RPMI7951 (cell line): ENCODE results near the gene ANGPTL4. TPM values are rescaled to one million over a fixed set of nuclear protein-coding genes. Genes with fewer than 3 reads are reported as not detected.
"Not testable (repeated sequence)": the region's sequence is repeated elsewhere in the genome, so short reads cannot be mapped to it uniquely, and the experiment has no call there.

Experiments used
- DNase-seq: peaks from one replicate; pipeline ENCODE4 v3.0.0-alpha.2; 2012; ENCODE audit warnings: low read depth
- total RNA-seq: library from RNA; depleted of rRNA; stranded (reverse); fragments of >200 nt; shearing (Covaris generic); gene quantifications from 2 replicates; pipeline ENCODE4 v1.2.3, GENCODE V29; 2014

The ANGPTL4 gene
- total RNA-seq, 1 experiment from 2014 or later, result 9.0 TPM

DNA sequence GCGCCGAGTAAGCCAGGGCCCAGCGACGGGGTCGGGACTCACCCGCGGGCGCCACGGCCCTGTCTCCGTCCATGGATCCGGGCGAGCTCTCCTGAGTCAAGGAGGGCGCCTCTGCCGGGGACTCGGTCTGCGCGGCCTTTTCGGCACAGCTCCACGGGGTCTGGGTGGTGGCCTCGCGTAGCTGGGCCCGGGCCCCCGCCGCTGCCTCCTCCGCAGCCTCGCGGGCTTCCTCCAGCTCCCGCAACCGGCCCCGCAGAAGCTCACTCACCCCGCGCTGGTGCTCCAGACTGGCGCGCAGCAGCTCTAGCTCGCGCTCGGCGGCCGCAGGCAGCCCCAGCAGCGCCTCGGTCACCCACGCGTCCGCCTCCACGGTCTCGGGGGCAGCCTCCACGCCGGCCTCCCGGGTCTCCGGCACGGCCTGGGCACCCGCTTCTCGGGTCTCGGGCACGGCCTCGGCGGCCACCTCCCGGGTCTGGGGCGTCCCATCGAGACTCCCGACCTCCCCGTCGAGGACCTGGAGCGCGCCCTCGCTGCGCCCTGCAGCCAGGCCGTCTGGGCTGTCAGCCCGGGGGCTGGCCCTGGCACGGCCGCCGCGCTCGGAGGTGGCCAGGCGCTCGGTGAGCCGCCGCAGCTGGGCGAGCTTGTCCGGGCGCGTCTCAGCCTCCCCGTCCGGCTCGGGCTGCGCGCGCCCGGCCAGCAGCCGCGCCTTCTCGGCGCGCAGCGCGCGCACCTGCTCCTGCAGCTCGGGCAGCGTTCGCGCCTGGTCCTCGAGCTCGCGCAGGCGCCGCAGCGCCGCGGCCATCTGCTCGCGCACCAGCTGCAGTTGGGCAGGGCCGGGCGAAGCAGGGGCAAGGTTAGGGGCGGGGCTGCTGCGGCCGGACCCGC, 29.3 kb upstream of the ANGPTL4 start:
- peak; percentile 49 for DNase-seq

GRCh38 chr19:8335343-8336071, 28.4 kb upstream of the ANGPTL4 start:
- DNase-seq, result no peak

GRCh38 chr19:8336072-8336569, 27.8 kb upstream of the ANGPTL4 start:
- DNase-seq, result no peak

GRCh38 chr19:8336660-8337059, 27.3 kb upstream of the ANGPTL4 start:
- DNase-seq, result no peak

DNA sequence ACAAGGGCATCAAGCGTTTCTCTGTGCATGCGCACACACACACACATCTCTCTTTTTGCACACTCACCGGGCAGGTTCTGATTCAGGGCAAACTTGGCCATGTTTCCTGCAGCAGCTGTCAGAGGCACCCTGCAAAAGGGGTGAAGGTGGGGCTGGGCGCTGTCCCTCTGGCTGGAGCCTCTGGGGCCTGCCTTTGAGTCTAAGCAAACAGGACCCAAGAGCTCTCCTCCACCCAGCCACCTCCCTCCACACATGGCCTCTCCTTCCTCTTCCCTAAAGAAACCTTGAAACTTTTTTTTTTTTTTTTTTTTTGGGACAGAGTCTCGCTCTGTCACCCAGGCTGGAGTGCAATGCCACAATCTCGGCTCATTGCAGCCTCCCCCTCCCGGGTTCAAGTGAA, 26.2 kb upstream of the ANGPTL4 start:
- no peak for DNase-seq

DNA sequence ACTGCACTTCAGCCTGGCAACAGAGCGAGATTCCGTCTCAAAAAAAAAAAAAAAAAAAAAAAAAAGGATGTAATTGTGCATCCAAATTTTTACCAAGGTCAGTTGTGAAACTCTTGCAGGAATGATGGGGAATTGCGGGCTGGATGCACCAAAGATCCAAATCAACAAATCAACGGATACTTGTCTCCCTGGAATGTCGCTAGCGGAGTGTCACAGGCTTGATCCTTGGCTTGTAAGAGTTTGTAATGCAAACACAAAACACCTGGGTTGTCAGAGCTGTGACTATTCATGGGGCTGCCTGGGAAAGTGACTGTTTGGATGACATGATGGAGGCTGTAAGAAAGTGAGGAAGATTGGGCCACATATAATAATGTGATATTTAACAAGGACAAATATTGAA, 25.1 kb upstream of the ANGPTL4 start:
- DNase-seq, result no peak

GRCh38 chr19:8340341-8341096, 23.4 kb upstream of the ANGPTL4 start:
- no peak for DNase-seq

DNA sequence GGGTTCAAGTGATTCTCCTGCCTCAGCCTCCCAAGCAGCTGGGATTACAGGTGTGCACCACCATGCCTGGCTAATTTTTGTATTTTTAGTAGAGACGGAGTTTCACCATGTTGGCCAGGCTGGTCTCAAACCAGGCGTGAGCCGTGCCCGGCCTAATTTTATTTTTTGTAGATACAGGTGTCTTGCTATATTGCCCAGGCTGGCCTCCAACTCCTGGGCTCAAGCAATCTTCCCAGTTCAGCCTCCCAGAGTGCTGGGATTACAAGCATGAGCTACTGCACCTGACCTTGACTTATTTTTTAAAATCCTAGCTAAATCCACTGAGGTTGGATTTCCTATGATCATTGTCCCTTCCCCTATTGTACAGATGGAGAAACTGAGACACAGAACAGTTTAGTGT, 22.5 kb upstream of the ANGPTL4 start:
- DNase-seq, result not testable (repeated sequence)

- DNase-seq, result no peak
Measured at GRCh38 chr19:8342316-8342683, 21.7 kb upstream of the ANGPTL4 start.

- peak; percentile 95 for DNase-seq
Measured at GRCh38 chr19:8342684-8343482, 21.1 kb upstream of the ANGPTL4 start, which contains the start of gene KANK3. Gene KANK3 (minus strand): TSS chr19:8343262. CDS start chr19:8337828, 5,434 bp downstream.

GRCh38 chr19:8343483-8343844, 20.5 kb upstream of the ANGPTL4 start:
- DNase-seq, result no peak

- DNase-seq, result not testable (repeated sequence)
Measured at GRCh38 chr19:8349629-8350372, 14.2 kb upstream of the ANGPTL4 start.

DNA sequence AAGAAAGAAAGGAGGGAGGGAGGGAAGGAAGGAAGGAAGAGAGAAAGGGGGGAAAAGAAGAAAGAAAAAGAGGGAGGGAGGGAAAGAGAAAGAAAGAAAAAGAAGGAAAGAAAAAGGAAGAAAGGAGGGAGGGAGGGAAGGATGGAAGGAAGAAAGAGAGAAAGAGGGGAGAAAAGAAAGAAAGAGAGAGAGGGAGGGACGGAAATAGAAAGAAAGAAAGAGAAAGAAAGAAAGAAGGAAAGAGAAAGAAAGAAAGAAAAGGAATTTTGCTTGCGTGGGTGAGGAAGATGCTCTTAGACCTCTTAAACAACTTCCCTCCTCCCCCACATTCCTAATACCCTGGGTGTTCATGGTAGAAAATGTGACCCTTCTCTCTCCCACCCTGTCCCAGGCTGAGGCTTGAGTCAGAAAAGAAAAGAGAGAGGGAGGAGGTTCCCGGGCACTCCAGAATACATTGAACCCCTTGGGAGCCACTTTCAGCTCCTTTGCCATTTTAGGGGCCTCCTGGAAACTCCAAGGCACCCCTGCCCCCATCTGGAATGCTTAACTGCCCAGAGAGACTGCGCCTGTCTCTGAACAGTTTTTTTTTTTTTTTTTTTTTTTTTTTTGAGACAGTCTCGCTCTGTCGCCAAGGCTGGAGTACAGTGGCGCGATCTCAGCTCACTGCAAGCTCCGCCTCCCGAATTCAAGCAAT, 11.7 kb upstream of the ANGPTL4 start:
- no peak for DNase-seq

DNA sequence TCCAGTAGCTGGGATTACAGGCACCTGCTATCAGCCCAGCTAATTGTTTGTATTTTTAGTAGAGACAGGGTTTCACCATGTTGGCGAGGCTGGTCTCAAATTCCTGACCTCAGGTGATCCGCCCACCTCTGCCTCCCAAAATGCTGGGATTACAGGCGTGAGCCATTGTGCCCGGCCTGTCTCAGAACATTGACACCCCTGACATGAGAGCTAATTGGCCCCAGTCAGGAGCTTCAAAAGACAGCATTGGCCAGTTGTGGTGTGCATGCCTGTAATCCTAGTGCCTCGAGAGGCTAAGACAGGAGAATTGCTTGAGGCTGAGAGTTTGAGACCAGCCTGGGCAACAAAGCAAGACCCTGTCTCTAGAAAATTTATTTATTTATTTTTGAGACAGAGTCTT, 11.1 kb upstream of the ANGPTL4 start:
- not testable (repeated sequence) for DNase-seq

DNA sequence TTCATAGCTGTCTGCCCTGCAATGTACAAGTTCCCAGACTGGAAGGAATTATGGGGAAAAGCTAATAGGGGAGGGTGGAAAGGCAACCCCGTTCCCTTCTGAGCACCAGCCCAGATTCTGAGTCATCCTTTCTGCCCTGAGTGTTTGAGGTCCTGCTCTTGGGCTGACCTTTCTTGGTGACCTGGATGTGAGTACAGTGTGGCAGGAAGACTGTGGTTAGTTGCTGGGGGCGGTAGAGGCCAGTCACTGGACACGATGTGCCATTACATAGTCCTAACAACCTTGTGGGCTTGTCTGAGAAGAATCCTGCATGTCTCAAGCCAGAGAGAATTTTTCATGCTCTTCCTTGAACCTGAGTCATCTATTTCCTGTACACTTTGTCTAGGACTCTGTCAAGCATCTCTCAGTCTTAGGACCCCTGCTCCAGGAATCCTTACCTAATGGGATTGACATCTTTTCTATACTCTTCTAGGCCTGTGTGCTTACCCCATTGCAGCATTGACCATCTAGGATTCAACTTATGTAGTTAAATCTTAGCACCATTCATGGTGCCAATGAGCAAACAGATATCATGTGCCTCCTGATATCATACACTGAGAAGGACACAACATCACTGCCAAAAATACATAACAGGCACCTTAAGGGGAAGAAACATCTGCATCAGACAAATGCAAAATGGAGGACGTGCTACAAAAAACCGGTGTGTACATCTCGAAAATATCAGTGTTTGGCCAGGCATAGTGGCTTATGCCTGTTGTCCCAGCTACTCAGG, 8.1 kb upstream of the ANGPTL4 start:
- peak; percentile 100 for DNase-seq

GRCh38 chr19:8357007-8357521, 6.9 kb upstream of the ANGPTL4 start:
- DNase-seq, result peak; percentile 49

DNA sequence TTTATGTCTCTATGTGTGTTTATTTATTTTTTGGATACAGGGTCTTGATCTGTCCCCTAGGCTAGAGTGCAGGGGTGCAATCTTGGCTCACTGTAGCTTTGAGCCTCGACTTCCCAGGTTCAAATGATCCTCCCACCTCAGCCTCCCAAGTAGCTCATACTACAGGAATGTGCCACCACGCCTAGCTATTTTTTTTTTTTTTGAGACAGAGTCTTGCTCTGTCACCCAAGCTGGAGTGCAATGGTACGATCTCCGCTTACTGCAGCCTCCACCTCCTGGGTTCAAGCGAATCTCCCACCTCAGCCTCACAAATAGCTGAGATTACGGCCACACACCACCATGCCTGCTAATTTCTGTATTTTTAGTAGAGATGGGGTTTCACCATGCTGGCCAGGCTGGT, 5.0 kb upstream of the ANGPTL4 start:
- no peak for DNase-seq

DNA sequence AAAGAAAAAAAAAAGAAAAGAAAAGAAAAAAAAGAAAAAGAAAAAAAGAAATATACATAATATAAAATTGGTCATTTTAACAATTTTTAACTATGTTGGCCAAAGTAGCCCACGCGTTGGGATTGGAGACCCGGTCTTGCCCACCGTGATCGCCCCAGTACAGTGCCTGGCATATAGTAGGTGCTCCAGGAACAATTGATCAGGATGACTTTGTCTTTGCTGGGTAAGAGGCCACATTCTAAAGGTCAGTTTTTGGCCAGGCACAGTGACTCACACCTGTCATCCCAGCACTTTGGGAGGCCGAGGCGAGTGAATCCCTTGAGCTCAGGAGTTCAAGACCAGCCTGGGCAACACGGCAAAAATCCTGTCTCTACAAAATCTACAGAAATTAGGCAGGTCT, 3.8 kb upstream of the ANGPTL4 start:
- no peak for DNase-seq
